ENCODE results near the gene RAB11FIP3.

The RAB11FIP3 gene

GRCh38 chr16:533391-534123 lies 108.1 kb downstream of the RAB11FIP3 start:
- DNase-seq, result peak in 2 of 14 donors; percentile 0 to 26

- DNase-seq, result no peak
Measured at GRCh38 chr16:534135-534534, 108.7 kb downstream of the RAB11FIP3 start.

- DNase-seq, result no peak
Measured at GRCh38 chr16:534856-535445, 109.5 kb downstream of the RAB11FIP3 start.

GRCh38 chr16:535446-536405 lies 110.3 kb downstream of the RAB11FIP3 start:
- DNase-seq, result peak in 1 of 14 donors; percentile 60

- no peak for DNase-seq
Measured at GRCh38 chr16:536746-537145, 111.3 kb downstream of the RAB11FIP3 start.

- DNase-seq, result no peak
Measured at GRCh38 chr16:537415-538335, 112.2 kb downstream of the RAB11FIP3 start.

- DNase-seq, result no peak
Measured at GRCh38 chr16:539901-540530, 114.6 kb downstream of the RAB11FIP3 start.

GRCh38 chr16:540645-541340 lies 115.3 kb downstream of the RAB11FIP3 start:
- DNase-seq, result peak in 1 of 14 donors; percentile 48

- DNase-seq, result no peak
Measured at GRCh38 chr16:543301-544164, 118.1 kb downstream of the RAB11FIP3 start.

GRCh38 chr16:544517-544916 lies 119.1 kb downstream of the RAB11FIP3 start:
- no peak for DNase-seq

GRCh38 chr16:546909-547770 lies 121.7 kb downstream of the RAB11FIP3 start:
- peak in 6 of 14 donors; percentile 0 to 91 (median 27) for DNase-seq

- no peak for DNase-seq
Measured at GRCh38 chr16:548586-548985, 123.1 kb downstream of the RAB11FIP3 start.

GRCh38 chr16:549544-550263 lies 124.3 kb downstream of the RAB11FIP3 start:
- no peak for DNase-seq

- no peak for DNase-seq
Measured at GRCh38 chr16:551210-551609, 125.8 kb downstream of the RAB11FIP3 start.

GRCh38 chr16:552171-552570 lies 126.7 kb downstream of the RAB11FIP3 start:
- no peak for DNase-seq

GRCh38 chr16:553601-554296 lies 128.3 kb downstream of the RAB11FIP3 start:
- DNase-seq, result no peak

- no peak for DNase-seq
Measured at GRCh38 chr16:554297-554621, 128.8 kb downstream of the RAB11FIP3 start.
